ENCODE data around the gene CREBBP.

The CREBBP gene

GRCh38 chr16:3822366-3823045 is 58.0 kb downstream of the CREBBP start:
- peaks cover 58% of the 10 kb centered on the region for H3K4me1 ChIP-seq (ENCODE audit: control insufficient read depth, insufficient read depth, low read length)
- H3K27ac ChIP-seq (ENCODE audit: low read length) = no peak overlapping the region
- peak overlapping the region in 1 of 2 donors; percentile 22 for H3K4me3 ChIP-seq (ENCODE audit: low read length in 2 of 2)
- peak overlapping the region in 1 of 2 donors; percentile 13 for H3K9ac ChIP-seq (ENCODE audit: low read length in 2 of 2)
- no peaks in the 10 kb centered on the region for H3K36me3 ChIP-seq (ENCODE audit: control insufficient read depth in 2 of 2, insufficient read depth in 2 of 2, low read length in 2 of 2)
- no peaks in the 10 kb centered on the region for H3K9me3 ChIP-seq (ENCODE audit: control insufficient read depth in 2 of 2, low read length in 2 of 2)
- no peaks in the 10 kb centered on the region for H3K27me3 ChIP-seq (ENCODE audit: control insufficient read depth in 1 of 2, insufficient read depth in 2 of 2, low read length in 2 of 2)

GRCh38 chr16:3821184-3821583 is 59.3 kb downstream of the CREBBP start:
- no peak overlapping the region for H3K27ac ChIP-seq (ENCODE audit: low read length)
- H3K9ac ChIP-seq (ENCODE audit: low read length in 2 of 2) = no peak overlapping the region
- peaks cover 65% of the 10 kb centered on the region for H3K4me1 ChIP-seq (ENCODE audit: control insufficient read depth, insufficient read depth, low read length)
- no peaks in the 10 kb centered on the region for H3K9me3 ChIP-seq (ENCODE audit: control insufficient read depth in 2 of 2, low read length in 2 of 2)
- H3K36me3 ChIP-seq (ENCODE audit: control insufficient read depth in 2 of 2, insufficient read depth in 2 of 2, low read length in 2 of 2) = no peaks in the 10 kb centered on the region
- H3K27me3 ChIP-seq (ENCODE audit: control insufficient read depth in 1 of 2, insufficient read depth in 2 of 2, low read length in 2 of 2) = no peaks in the 10 kb centered on the region
- H3K4me3 ChIP-seq (ENCODE audit: low read length in 2 of 2) = no peak overlapping the region

GRCh38 chr16:3819746-3820724 is 60.5 kb downstream of the CREBBP start:
- Histone ChIP-seq H3K36me3 (ENCODE audit: control insufficient read depth in 2 of 2, insufficient read depth in 2 of 2, low read length in 2 of 2) (no peaks in the 10 kb centered on the region), H3K4me3 (ENCODE audit: low read length in 2 of 2) (peak overlapping the region; percentile 1 to 24), H3K27me3 (ENCODE audit: control insufficient read depth in 1 of 2, insufficient read depth in 2 of 2, low read length in 2 of 2) (no peaks in the 10 kb centered on the region), H3K9me3 (ENCODE audit: control insufficient read depth in 2 of 2, low read length in 2 of 2) (no peaks in the 10 kb centered on the region), H3K4me1 (ENCODE audit: control insufficient read depth, insufficient read depth, low read length) (peaks cover 66% of the 10 kb centered on the region), H3K27ac (ENCODE audit: low read length) (no peak overlapping the region), H3K9ac (ENCODE audit: low read length in 2 of 2) (no peak overlapping the region)

GRCh38 chr16:3819175-3819527 is 61.4 kb downstream of the CREBBP start:
- no peak overlapping the region for H3K27ac ChIP-seq (ENCODE audit: low read length)
- H3K36me3 ChIP-seq (ENCODE audit: control insufficient read depth in 2 of 2, insufficient read depth in 2 of 2, low read length in 2 of 2) = no peaks in the 10 kb centered on the region
- no peak overlapping the region for H3K4me3 ChIP-seq (ENCODE audit: low read length in 2 of 2)
- H3K27me3 ChIP-seq (ENCODE audit: control insufficient read depth in 1 of 2, insufficient read depth in 2 of 2, low read length in 2 of 2) = no peaks in the 10 kb centered on the region
- H3K9me3 ChIP-seq (ENCODE audit: control insufficient read depth in 2 of 2, low read length in 2 of 2) = no peaks in the 10 kb centered on the region
- peaks cover 62% of the 10 kb centered on the region for H3K4me1 ChIP-seq (ENCODE audit: control insufficient read depth, insufficient read depth, low read length)
- H3K9ac ChIP-seq (ENCODE audit: low read length in 2 of 2) = no peak overlapping the region

- Histone ChIP-seq H3K27ac (ENCODE audit: low read length) (no peak overlapping the region), H3K27me3 (ENCODE audit: control insufficient read depth in 1 of 2, insufficient read depth in 2 of 2, low read length in 2 of 2) (no peaks in the 10 kb centered on the region), H3K36me3 (ENCODE audit: control insufficient read depth in 2 of 2, insufficient read depth in 2 of 2, low read length in 2 of 2) (no peaks in the 10 kb centered on the region), H3K4me1 (ENCODE audit: control insufficient read depth, insufficient read depth, low read length) (peaks cover 41% of the 10 kb centered on the region), H3K4me3 (ENCODE audit: low read length in 2 of 2) (no peak overlapping the region), H3K9me3 (ENCODE audit: control insufficient read depth in 2 of 2, low read length in 2 of 2) (no peaks in the 10 kb centered on the region), H3K9ac (ENCODE audit: low read length in 2 of 2) (no peak overlapping the region)
These were observed 64.2 kb downstream of the CREBBP start for GRCh38 chr16:3816326-3816725.

GRCh38 chr16:3814755-3815154 is 65.8 kb downstream of the CREBBP start:
- Histone ChIP-seq H3K9me3 (ENCODE audit: control insufficient read depth in 2 of 2, low read length in 2 of 2) (no peaks in the 10 kb centered on the region), H3K27me3 (ENCODE audit: control insufficient read depth in 1 of 2, insufficient read depth in 2 of 2, low read length in 2 of 2) (no peaks in the 10 kb centered on the region), H3K36me3 (ENCODE audit: control insufficient read depth in 2 of 2, insufficient read depth in 2 of 2, low read length in 2 of 2) (peaks cover 5% of the 10 kb centered on the region in 2 donors), H3K4me1 (ENCODE audit: control insufficient read depth, insufficient read depth, low read length) (peaks cover 31% of the 10 kb centered on the region), H3K9ac (ENCODE audit: low read length in 2 of 2) (no peak overlapping the region), H3K4me3 (ENCODE audit: low read length in 2 of 2) (no peak overlapping the region), H3K27ac (ENCODE audit: low read length) (no peak overlapping the region)

GRCh38 chr16:3812469-3813172 is 67.9 kb downstream of the CREBBP start:
- H3K27ac ChIP-seq (ENCODE audit: low read length) = no peak overlapping the region
- no peaks in the 10 kb centered on the region for H3K27me3 ChIP-seq (ENCODE audit: control insufficient read depth in 1 of 2, insufficient read depth in 2 of 2, low read length in 2 of 2)
- H3K9ac ChIP-seq (ENCODE audit: low read length in 2 of 2) = no peak overlapping the region
- no peak overlapping the region for H3K4me3 ChIP-seq (ENCODE audit: low read length in 2 of 2)
- no peaks in the 10 kb centered on the region for H3K9me3 ChIP-seq (ENCODE audit: control insufficient read depth in 2 of 2, low read length in 2 of 2)
- H3K36me3 ChIP-seq (ENCODE audit: control insufficient read depth in 2 of 2, insufficient read depth in 2 of 2, low read length in 2 of 2) = peaks cover 11 to 13% of the 10 kb centered on the region in 2 donors
- H3K4me1 ChIP-seq (ENCODE audit: control insufficient read depth, insufficient read depth, low read length) = peaks cover 21% of the 10 kb centered on the region

GRCh38 chr16:3810818-3811217 is 69.7 kb downstream of the CREBBP start:
- Histone ChIP-seq H3K4me1 (ENCODE audit: control insufficient read depth, insufficient read depth, low read length) (peaks cover 22% of the 10 kb centered on the region), H3K9ac (ENCODE audit: low read length in 2 of 2) (no peak overlapping the region), H3K36me3 (ENCODE audit: control insufficient read depth in 2 of 2, insufficient read depth in 2 of 2, low read length in 2 of 2) (peaks cover 15 to 17% of the 10 kb centered on the region in 2 donors), H3K4me3 (ENCODE audit: low read length in 2 of 2) (no peak overlapping the region), H3K27ac (ENCODE audit: low read length) (no peak overlapping the region), H3K9me3 (ENCODE audit: control insufficient read depth in 2 of 2, low read length in 2 of 2) (no peaks in the 10 kb centered on the region), H3K27me3 (ENCODE audit: control insufficient read depth in 1 of 2, insufficient read depth in 2 of 2, low read length in 2 of 2) (no peaks in the 10 kb centered on the region)

- no peak overlapping the region for H3K9ac ChIP-seq (ENCODE audit: low read length in 2 of 2)
These were observed 70.3 kb downstream of the CREBBP start for GRCh38 chr16:3810198-3810664.

GRCh38 chr16:3808308-3809063 is 72.0 kb downstream of the CREBBP start:
- Histone ChIP-seq H3K9me3 (ENCODE audit: control insufficient read depth in 2 of 2, low read length in 2 of 2) (no peaks in the 10 kb centered on the region), H3K4me3 (ENCODE audit: low read length in 2 of 2) (no peak overlapping the region), H3K36me3 (ENCODE audit: control insufficient read depth in 2 of 2, insufficient read depth in 2 of 2, low read length in 2 of 2) (peaks cover 15 to 19% of the 10 kb centered on the region in 2 donors), H3K27me3 (ENCODE audit: control insufficient read depth in 1 of 2, insufficient read depth in 2 of 2, low read length in 2 of 2) (no peaks in the 10 kb centered on the region), H3K27ac (ENCODE audit: low read length) (no peak overlapping the region), H3K4me1 (ENCODE audit: control insufficient read depth, insufficient read depth, low read length) (peaks cover 18% of the 10 kb centered on the region), H3K9ac (ENCODE audit: low read length in 2 of 2) (no peak overlapping the region)

More at GRCh38 chr16:3810198-3810664, 70.3 kb downstream of the CREBBP start:
- Histone ChIP-seq H3K36me3 (ENCODE audit: control insufficient read depth in 2 of 2, insufficient read depth in 2 of 2, low read length in 2 of 2) (peaks cover 15 to 17% of the 10 kb centered on the region in 2 donors), H3K9me3 (ENCODE audit: control insufficient read depth in 2 of 2, low read length in 2 of 2) (no peaks in the 10 kb centered on the region), H3K4me1 (ENCODE audit: control insufficient read depth, insufficient read depth, low read length) (peaks cover 22% of the 10 kb centered on the region), H3K27me3 (ENCODE audit: control insufficient read depth in 1 of 2, insufficient read depth in 2 of 2, low read length in 2 of 2) (no peaks in the 10 kb centered on the region), H3K4me3 (ENCODE audit: low read length in 2 of 2) (no peak overlapping the region), H3K27ac (ENCODE audit: low read length) (no peak overlapping the region)

Measured in stomach smooth muscle (tissue), 2 donors.